ENCODE data around the gene SCAF11. TPM values are rescaled to one million over a fixed set of nuclear protein-coding genes. Genes with fewer than 3 reads are reported as not detected.

The SCAF11 gene
- polyA plus RNA-seq, 10 donors, result 49.8 to 92.9 (median 72.8) TPM

DNA sequence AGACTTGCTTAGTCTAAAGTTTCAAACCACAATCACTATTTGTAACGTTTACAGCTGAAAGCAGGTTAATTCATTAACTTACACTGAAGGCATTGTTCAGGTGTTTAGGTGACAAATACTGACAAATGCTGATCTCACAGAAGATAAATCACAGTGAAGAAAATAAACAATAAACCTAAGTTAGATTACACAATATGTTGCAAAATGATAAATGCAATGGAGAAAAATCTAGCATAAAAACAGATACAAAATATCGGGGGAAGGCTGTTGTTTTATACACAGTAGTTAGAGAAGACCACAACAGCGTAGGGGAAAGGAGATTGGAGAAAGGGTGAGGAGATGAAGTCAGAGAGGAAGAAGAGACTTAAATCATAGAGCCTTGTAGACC, 3.0 kb downstream of the SCAF11 start:
- DNase-seq, result no peak

DNA sequence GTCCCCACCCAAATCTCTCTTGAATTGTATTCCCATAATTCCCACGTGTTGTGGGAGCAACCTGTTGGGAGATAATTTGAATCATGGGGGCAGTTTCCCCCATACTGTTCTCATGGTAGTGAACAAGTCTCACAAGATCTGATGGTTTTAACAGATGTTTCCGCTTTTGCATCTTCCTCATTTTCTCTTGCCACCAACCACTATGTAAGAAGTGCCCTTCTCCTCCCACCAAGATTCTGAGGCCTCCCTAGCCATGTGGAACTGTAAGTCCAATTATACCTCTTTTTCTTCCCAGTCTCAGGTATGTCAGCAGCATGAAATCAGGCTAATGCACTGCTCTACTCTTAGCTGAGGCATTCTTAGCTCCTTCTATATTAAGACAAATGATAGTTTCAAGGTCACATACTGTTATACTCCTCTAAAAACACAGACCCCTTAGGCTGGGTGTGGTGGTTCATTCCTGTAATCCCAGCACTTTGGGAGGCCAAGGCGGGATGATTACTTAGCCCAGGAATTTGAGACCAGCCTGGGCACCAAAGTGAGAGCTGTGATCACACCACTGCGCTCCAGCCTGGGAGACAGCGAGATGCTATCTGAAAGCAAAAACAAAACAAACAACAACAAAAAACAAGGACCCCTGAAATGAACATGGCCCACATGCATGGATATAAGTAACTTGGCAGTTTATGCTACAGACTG, 3.6 kb downstream of the SCAF11 start:
- peak in 1 of 3 donors; percentile 13 for DNase-seq

DNA sequence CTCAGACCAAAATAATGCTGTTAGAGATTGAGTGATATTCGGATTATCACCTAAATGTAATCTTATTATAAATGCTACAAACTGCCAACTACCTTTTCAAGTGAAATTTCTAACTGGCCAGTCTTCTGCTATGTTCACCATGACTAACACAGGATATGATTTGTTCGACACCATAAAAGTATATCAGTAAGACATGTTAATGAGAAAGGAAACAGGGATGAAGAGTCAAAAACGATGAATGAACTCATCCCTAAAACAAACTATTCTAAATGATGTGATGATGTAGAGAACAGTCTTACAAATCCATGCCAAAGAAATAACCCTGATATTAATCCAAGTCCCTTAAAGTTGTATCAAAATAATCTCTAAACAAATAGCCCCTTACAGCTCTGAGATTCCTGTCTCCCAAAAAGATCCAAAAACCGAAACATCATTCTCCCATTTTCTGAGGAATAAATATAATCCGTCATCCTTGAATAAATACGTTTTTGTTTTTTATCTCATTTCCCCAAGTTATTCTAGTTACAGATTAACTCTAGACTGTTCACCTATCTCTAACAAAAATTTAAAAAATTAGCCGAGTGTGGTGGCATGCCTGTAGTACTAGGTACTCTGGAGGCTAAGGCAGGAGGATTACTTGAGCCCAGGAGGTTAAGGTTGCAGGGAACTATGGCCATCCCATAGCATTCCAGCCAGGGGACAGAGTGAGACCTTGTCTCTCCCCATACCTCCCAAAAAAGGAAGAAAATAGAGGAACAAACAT, 9.1 kb downstream of the SCAF11 start:
- no peak for DNase-seq

DNA sequence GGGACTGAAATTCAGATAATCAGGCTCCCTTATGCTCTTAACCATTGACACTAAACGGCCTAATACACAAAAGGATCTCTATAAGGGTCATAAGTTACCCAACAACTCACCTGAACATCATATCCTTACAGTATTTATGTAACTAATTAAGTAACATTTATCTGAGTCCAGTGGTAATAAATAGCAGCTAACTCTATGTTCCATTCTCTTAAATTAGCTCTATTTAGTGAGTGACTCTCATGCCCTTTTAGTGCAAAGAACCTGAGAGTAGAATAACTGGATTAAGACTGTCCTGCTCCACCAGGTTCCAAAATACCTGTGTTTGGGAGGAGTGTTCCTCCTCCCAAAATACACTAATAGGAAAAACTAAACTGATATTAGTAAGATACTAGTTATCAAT, 9.8 kb downstream of the SCAF11 start:
- DNase-seq, result no peak

DNA sequence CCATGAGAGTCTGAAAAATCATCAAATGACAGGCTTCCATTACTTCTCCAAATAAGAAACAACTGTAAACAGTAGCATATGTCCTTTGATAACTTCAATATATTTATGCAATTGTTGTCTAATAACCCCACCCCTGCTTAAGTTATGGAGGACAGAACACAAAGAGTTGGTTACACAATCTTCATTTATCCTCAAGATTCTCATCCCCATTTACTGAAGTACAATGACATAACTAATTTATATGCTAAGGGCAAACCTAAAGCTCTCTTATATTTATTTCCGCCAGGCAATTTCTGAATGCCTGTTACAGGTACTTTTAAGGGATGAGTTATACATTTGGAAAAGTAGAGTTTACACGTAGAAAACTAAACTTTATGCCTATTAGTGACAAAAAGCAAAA, 12.3 kb downstream of the SCAF11 start:
- DNase-seq, result no peak

DNA sequence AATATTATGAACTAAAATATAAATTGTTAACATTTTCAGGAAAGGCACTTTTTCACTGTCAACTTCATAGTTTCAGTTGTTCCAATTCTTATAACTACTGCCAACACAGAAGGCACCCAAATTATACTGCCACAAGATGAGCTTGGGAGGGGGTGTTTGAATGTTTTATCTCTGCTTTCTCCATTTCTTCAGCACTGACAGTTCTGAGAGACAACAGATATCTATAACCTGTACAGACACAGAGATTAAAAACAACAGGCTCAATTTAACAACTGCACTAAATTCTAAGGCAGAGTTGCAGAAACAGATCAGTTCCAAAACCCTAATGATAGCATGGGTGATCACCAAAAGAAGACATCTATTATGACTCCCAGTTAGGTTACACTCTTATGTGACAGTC, 12.8 kb downstream of the SCAF11 start:
- no peak for DNase-seq

DNA sequence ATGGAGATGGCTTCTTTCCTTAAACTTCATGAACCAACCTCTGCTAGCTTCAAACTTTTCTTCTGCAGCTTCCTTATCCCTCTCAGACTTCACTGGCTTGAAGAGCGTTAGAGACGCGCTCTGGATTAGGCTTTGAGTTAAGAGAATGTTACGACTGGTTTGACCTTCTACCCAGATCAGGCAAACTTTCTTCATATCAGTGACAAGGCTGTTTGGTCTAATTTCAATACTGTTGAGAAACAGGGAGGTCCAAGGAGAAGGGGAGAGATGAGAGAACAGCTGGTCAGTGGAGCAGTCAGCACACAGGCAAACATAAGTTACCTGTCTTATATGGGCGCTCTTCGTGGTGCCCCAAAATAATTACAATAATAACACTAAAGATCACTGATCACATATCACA, 14.9 kb downstream of the SCAF11 start:
- DNase-seq, result no peak

DNA sequence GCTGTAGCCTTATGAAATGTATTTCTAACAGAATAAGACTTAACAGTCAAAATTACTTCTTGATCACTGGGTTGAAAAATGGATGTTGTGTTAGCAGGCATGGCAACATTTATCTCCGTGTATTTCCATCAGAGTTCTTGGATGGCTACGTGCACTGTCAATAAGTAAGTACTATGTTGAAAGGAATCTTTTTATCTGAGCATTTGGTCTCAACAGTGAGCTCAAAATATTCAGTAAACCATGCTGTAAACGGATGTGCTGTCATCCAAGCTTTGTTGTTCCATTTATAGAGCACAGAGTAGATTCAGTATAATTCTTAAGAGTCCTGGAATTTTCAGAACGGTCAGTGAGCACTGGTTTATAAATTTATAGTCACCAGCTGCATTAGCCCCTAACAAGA, 15.5 kb downstream of the SCAF11 start:
- no peak for DNase-seq

DNA sequence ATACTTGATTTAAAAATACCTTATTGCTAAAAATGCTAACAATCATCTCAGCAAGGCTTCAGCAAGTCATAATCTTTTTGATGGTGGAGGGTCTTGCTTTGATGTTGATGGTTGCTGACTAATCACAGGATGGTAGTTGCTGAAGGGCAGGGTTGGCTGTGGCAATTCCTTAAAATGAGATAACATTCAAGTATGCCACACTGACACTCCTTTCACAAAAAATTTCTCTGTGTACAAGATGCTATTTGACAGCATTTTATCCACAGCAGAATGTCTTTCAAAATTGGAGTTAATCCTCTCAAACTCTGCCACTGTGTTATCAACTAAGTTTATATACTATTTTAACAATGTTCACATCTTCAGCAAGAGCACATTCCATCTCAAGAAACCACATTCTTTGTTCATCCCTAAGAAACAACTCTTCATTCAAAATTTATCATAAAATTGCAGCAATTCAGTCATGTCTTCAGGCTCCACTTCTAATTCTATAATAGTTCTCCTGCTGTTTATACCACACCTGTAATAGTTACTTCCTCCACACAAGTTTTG, 16.1 kb downstream of the SCAF11 start:
- no peak for DNase-seq

DNA sequence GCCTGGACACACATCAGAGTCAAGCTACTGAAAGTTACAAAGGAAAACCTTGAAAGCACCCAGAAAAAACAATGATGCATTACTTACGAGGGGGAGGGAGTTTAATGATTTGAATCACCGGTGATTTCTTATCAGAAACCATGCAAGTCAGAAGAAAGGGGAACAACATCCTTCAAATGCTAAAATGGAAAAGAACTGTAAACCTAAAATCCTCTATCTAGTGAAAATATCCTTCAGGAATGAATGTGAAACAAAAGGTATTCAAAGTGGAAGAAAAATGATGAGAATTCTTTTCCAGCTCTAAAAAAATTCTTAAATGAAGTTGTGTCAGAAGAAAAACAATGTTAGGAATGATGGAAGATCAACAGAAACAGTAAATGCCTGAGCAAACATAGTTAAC, 16.8 kb downstream of the SCAF11 start:
- DNase-seq, result no peak

DNA sequence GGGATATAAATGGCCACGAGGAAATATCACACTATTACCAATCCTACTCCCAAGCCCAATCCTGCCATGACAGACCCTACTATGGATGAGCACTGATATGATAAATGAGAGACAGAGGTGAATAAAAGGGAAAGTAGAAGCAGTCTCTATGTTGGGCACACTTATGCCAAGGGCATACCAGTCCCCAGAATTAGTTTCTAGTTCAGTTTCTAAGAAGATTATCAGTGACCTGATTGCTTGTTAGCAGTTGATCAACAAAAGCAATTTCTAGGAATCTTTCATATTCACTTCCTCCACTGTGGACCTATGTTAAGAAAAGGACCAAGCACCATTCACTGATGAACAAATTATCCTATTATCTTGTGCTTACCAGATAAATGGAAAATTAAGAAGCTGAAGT, 20.0 kb downstream of the SCAF11 start:
- DNase-seq, result no peak

DNA sequence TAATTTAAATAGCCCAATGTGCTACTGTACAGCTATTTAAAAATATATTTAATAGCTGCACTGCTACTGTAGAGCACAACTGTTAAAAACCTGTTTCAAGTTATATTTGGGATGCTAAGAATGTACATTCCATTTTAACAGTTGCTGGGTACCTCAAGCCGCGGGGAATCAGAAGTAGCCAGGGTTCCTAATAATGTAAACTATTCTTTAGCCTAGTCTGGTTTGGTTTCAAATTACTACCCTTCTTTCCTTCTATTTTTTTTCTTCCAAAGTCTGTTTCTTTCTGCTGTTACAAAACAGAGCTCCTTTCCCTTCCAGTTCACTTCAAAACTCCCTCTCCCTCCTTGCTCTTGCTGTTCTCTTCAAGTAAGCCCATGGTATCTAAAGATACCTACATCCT, 21.3 kb downstream of the SCAF11 start:
- peak in 1 of 3 donors; percentile 13 for DNase-seq

DNA sequence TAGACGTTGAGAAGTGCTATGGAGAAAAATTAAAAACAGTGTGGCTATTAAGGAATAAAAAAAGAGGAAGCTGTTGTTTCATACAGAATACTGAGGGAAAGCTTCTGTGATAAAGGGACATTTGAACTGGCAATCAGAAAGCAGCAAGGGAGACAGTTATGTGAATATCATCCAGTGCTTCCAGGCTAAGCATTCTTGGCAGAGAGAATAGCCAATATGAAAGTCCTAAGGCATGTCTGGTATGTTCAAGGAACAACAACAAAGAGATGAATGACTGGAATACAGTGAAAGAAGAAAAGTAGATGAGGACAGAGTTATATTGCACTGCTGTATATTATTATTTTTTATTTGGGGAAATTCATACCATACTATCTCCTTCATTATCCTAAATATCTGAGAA, 23.9 kb downstream of the SCAF11 start:
- peak; percentile 42 to 59 (median 52) for DNase-seq

DNA sequence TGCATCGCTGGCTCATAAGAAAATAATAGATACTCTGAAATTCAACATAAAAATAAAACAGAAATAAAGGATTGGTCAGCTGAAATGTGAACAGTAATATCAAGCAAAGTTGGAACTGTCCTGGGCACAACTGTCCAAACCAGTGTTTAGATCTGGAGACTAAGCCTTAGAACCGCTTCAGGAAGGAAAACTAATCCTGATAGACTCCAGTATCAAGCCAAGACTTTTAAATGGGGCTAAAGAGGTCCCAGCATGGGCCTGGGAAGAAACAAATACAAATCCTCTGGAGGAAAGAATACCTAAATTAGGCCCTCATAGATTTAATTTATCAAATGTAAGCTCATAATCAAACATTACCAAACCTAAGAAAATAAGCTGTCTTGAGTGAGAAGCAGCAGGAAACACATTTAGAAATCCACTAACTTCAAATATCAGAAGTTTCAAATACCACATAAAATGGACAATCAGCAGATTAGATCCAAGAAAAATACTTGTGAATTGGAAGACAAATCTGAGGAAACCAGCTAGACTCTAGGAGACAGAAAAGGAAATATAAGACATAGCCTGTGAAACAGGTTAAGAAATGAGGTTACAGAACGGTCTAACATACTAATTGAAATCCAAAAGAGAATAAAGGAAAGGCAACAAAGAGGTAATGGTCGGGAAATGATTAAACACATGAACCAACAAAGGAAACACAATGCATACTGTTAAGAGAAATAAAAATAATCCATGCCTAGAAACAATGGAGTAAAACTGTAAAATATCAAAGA, 27.6 kb downstream of the SCAF11 start:
- no peak for DNase-seq

DNA sequence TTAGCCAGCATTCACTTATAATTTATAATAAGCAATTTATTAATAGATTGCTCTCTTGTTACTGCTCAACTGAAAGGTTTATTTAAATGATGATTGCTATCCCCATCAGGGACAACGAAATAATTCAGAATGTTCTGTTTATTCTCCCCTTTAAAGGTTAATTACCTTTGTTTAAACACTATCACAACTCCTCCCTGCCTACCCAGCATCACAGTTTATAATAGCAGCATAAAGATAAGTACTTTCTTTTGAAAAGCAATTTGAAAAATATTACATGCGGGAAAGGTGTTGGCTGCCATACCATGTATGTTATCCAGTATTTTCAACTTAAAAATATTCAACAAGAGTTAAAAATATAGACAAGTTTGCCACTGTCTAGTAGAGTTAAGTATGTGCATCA, 30.6 kb downstream of the SCAF11 start:
- no peak for DNase-seq

DNA sequence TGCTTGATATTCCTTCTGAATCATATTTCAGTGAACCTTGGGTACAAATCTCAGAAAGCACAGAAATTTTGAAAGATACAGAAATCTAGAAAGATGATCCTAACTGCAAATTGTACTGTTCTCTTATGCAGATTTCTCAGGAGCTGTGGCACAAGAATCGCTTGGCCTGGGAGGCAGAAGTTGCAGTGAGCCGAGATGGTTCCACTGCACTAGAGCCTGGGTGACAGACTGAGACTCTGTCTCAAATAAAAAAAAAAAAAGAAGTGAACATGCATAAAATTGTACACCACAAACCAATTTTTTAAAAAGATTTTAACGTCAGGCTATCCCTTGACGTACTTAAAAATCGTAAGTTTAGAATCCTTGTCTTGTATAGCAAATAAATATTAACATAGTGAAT, 31.3 kb downstream of the SCAF11 start:
- DNase-seq, result no peak

DNA sequence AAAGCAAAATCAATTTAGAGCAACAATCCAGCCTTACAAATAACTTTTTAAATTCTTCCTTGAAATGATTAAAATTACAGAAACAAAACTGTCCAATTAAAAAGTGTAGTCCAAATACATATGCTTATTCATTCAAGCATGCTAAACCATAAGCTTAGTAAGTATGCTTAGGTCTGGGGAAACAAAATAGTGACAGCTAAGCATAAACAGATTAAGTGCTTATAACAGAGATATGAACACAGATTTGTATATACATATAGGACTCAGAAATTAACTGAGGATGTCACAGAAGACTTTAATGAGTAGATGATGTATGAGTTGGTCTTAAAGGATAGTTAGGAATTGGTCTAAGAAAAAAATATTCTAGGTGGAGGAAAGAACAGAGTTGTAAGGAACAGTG, 41.8 kb downstream of the SCAF11 start:
- DNase-seq, result no peak

DNA sequence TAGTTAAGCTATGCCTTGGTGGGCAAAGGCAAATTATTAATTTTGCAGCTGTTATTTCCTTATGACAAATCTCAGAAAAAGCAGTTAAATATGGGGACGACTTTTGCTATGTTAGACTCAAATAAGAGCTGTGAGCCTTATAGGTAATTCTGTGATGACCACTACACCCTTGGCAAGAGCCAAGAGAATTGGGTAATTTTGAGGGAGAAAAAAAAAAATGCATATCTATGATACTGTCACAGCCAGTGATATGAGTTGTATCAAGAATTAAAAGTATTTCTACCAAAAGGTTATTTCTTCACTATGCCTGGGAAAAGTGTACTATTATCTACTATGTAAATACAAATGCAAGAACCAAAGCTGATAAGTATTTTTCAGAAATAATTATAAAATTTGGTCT, 43.9 kb downstream of the SCAF11 start:
- DNase-seq, result no peak

DNA sequence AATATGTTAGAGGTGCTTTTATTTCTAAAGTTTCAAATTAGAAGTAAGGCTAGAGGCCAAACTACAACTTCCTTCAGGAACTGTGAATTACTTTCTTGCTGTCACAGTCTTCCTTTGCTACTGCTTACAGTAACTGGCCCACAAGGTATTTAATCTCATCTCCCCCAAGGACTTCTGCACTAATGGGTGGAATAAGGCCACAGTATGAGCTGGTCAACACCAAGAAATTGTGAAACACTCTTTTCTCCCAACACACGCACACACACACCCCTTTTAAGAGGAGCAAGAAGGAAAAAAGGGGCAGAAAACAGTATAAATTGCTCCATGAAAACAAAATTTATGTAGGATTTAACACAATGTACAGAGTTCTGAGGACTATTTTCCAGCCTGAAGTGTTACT, 45.6 kb downstream of the SCAF11 start:
- DNase-seq, result no peak

DNA sequence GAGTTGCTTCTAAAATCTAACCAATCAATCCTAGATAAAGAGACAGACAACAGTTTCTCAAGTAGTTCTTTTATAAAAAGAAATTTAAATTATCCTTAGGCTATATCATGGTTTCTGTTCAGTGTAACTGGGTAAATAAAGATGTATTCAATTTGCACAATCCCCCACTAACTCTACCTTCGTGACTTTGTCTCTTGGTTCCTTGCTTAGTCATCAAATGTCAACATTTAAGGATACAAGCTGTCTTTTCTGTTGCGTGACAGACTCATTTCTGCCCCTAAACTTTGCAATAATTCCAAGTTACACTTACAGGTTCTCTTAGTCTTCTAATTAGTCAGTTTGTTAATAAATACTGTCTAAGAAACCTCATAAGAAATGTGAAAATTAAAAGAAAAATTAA, 50.6 kb downstream of the SCAF11 start:
- DNase-seq, result no peak

DNA sequence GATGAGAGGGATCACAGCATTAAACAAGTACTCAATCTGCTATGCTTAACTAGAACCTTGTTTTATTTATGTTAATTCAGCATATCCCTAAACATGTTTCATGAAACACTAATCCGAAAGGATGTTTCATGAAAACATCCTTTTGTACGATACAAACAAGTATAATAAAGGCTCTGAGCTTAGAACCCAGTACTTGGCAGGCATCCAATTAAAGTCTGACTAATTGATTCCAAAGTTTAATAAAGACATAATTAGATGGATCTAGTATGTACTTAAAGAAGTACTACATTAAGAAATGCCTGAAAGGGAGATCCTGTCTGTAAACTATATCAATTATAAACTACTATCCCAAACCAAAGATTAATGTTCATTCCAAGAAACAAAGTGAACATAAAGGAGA, 51.8 kb downstream of the SCAF11 start:
- DNase-seq, result no peak

DNA sequence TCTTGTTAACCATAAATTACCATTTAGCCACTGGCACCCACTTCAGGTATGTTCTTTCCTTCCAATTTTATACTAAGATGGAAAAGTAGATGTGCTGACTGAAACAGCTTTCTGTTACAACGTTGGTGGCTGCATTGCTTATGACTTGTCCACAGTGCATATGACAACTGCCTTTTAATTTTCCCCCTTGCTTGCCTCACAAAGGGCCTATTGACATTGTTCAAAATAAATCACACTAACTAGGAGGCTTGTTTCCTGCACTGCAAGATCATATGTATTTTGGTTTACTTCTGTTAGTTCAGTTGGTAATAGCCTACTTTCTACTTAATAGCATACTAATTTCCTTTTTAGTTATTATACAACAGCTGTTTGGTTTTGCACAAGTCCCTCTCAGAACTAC, 55.4 kb downstream of the SCAF11 start:
- DNase-seq, result no peak

DNA sequence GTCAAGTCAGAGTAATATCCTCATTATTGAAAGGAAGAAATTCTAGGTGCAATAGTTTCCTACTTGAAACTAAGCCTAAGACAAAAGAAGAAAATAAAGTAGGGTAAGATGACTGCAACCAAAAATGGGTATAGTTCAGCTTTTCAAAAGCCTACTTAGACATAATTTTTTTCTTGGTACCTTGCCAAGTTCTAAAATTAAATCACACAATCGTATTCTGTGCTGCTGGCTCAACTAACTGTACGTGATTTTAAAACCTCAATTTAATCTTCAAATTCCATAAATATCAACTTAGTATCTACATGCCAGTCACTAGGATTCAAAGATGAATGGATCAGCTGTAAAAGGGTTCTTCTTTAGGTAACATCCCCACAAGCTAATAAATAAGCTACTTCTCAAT, 56.9 kb downstream of the SCAF11 start:
- DNase-seq, result no peak

Measured in muscle of back (tissue), 11 donors.